ENCODE data around the gene BLOC1S3.

DNA sequence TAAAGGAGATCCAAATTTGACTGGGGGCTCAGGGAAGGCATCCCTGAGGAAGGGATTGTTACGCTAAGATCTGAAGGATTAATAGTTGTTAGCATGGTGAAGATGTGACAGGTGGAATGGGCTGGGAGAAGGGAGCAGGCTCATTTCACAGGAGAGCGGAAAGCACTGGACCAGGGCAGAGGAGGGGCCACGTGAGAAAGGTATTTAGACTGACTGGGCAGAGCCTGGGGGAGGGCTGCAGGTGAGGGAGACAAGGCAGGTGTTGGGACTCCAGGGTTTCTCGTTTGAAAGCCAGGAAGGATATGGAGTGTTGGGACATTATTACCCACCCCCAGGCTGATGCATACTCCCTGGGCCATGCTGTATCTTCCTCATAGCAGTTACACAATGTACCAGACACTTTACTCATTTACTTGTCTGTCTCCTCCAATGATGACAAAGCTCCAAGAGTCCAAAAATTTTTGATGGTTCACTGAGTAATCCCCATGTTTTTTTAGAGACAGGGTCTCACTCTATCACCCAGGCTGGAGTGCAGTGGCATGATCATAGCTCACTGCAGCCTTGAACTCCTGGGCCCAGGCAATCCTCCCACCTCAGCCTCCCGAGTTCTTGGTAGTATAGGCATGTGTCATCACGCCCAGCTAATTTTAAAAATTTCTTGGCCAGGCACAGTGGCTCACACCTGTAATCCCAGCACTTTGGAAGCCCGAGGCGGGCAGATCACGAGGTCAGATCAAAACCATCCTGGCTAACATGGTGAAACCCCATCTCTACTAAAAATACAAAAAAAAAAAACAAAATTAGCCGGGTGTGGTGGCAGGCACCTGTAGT, 2.9 kb upstream of the BLOC1S3 start:
- TF ChIP-seq, protein P1, sequence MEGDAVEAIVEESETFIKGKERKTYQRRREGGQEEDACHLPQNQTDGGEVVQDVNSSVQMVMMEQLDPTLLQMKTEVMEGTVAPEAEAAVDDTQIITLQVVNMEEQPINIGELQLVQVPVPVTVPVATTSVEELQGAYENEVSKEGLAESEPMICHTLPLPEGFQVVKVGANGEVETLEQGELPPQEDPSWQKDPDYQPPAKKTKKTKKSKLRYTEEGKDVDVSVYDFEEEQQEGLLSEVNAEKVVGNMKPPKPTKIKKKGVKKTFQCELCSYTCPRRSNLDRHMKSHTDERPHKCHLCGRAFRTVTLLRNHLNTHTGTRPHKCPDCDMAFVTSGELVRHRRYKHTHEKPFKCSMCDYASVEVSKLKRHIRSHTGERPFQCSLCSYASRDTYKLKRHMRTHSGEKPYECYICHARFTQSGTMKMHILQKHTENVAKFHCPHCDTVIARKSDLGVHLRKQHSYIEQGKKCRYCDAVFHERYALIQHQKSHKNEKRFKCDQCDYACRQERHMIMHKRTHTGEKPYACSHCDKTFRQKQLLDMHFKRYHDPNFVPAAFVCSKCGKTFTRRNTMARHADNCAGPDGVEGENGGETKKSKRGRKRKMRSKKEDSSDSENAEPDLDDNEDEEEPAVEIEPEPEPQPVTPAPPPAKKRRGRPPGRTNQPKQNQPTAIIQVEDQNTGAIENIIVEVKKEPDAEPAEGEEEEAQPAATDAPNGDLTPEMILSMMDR (conservative IDR thresholded peaks at IDR 0.05; ENCODE audit: low read length), result no peak
- no peak for TF ChIP-seq EZH2phosphoT487 (IDR thresholded peaks at IDR 0.05; ENCODE audit: borderline replicate concordance, low read depth, low read length)

Measured in OCI-LY7 (cell line).